NCI-H2029 treated with DMSO at 0.1 percent for 48 hours (cell line): ENCODE results near the gene INPP5A.
"Not testable (repeated sequence)": the region's sequence is repeated elsewhere in the genome, so short reads cannot be mapped to it uniquely, and the experiment has no call there.

Experiments
- DNase-seq: peaks from one replicate; lab custom pipeline; 2025; lab: John Stamatoyannopoulos, UW

Gene INPP5A

DNA sequence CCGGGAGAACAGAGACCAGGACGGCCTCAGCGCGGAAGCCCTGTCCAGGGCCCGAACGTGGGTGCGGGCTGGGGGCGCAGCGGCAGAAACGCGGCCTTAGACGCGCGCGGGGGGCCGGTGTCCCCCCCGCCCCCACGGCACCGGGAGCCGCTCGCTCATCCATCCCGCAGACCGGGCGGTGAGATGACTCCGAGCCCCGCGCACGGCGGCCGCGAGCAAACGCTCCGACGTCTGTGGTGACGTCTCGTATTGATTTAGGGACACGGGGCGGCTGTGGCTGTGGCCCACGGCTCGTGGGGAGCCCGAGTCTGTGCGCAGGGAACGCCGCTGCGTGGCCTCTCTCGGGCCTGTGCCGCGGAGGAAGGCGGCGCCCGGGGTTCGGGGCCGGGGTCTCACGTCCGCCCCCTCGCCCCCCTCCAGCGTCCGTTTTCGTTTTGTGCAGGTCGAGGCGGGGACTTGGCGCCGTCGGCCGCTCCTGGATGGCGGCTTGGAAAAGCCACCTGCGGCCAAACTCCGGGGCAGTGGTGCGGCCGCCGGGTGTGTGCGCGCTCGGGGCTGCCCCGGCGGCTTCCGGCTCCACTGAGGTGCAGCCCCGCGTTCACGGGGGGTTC is 249.4 kb downstream of the INPP5A start:
- DNase-seq: no peak

DNA sequence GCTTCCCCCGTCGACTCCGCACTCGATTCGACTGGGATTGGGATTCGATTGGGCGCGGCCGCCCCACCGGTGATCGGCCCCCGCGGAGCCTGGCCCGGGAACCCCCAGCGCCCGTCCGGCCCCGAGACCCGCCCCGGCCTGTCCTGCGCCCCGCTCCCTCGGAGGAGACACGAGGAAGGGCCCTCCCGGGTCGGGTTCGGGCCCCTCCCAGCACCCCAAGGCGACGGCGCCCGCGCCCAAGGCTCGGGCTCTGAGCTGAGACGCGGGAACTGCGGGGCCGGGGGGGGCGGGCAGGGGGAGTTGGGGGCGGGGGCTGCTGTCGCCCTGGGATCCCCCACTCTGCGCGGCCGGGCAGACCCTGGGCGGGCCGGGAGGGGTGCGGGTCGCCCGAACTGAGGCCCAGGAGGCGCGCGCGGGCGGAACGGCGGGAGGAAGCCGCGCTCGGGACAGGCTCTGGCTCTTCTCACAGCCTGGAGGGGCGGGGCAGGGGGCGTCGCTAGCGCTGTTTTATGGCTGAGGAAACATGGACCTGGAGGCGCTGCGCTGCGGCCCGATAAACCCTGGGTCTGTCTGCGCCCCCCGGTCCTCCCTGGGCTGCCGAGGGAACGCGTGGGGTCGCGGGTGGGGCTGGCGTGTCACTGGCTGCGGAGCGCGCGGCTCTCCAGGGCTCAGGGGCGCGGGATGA is 250.1 kb downstream of the INPP5A start:
- DNase-seq: no peak

DNA sequence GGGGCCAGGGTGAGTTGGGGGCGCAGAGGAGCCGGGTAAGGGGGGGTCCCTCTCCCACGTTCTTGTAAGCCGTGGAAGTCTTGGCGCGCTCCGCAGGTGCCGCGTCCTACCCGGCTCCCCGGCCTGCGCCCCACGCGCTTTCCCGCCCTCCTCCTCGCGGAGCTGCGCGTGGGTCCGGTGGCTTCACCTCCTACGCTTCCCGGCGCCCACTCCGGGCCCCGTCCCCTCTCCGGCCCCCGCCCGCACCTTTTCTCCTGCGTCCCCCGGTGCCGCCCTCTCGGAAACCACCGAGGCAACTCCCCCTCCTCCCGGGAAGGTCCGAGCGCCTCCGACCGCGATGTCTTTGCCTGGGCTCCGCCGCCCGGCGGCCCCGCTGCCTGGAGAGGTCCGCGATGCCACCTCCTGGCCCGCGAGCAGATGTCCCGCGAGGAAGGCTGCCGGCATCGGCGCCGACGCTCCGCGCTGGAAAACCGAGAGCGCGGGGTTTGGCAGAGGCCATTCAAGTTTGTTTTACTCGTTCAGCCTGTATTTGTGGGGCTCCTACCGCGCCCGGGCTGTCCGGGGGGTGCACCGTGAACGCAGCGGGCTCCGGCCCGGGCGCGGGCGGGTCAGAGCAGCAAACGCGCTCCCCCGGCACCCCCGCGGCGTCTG is 250.7 kb downstream of the INPP5A start:
- no peak for DNase-seq

DNA sequence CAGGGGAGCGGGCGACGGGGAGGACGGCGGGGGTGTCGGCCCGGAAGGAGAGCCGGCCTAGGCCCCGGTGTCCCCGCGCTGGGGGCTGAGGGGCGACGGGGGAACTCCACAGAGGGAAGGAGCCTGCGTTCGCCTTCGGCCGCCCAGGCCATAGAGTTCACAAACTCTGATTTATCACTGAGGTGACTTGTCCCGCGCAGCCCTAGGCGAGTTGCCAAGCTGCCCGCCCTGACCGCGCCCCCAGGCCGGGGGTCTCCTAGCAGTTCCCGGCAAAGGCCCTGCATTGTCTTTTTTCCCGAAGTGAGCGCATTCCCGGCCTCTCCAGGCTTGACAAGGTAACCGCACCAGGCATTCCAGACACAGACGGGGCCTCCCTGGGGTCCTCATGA is 251.2 kb downstream of the INPP5A start:
- DNase-seq: no peak

DNA sequence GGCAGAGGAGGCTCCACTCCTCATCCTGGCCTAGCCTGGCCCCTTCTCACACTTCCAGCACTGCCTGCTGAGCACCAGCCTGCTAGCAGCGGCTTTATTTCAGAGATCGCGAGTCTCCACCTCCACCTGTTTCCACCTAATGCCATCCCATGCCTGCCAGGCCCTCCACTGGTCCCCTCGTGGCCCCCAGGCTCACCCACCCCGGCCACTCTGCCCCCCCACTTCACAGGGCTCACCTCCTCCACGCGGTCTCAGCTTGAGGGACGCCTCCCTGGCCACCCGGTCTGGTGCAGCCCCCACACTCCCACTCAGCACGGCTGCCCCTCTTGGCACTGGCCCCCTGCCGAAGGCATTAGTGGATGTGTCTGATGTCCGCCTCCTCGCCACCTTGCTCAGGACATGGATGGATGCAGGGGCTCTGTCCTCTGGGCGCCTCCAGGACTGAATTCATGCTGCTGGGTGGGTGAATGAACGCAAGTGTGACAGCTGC is 252.1 kb downstream of the INPP5A start:
- no peak for DNase-seq

DNA sequence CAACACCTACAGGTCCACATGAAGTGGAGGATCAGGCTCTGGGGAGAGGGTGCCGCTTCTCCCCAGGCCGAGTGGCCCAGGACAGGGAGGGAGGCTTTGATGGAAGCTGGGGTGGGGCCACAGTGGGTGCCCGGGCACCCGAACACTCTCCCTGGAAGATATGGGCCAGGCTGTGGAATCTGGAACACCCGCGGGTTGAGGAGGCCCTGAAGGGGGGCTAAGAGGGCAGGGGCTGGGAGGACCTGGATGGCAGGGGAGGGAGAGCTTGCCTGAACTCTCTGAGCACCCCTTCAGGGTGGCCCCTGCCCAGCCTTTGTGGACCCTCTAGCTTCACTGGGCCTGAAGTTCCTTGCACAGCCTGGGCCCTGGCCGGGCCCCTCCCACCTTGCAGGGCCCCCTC is 252.9 kb downstream of the INPP5A start:
- DNase-seq: no peak

DNA sequence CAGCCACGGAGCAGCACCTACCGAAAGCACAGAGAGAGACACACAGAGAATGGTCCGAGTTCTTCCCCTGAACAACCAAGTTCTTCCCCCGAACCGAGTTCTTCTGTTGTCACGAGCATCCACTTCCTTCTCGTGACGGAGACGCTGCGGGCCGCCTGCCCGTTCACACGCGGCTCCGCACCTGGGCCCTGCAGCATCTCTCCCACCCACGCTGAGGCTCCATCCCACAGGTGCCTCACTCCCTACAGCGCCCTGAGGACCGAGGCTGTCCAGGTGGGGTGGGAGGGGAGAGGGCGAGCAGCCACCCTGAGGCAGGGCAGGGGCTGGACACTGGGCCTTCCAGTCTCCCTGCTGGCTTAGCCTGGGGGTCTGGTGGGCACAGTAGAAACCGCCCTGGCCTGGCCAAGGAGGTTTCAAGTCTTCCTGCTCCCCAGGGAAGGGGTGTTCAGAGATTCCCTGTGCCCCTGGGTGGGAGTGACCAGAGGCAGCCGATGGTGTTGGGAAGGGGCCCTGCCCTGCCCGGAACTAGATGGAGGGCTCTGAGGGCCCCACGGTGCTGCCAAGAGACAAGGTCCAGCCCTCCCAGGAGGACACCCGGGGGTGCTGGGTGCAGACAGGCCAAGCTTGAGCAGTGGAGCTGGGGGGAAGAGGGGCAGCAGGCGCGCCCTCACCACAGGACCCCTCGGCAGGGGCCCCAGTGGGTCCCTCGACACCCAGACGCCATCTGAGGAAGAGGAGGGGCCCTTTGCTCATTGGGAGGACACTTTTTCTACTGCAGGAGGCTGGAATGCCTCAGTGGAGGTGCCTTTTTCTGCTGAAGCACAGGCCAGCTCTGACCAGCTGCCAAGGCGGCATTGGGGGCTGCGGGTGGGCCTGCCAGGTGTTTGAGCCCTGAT is 253.6 kb downstream of the INPP5A start:
- no peak for DNase-seq

DNA sequence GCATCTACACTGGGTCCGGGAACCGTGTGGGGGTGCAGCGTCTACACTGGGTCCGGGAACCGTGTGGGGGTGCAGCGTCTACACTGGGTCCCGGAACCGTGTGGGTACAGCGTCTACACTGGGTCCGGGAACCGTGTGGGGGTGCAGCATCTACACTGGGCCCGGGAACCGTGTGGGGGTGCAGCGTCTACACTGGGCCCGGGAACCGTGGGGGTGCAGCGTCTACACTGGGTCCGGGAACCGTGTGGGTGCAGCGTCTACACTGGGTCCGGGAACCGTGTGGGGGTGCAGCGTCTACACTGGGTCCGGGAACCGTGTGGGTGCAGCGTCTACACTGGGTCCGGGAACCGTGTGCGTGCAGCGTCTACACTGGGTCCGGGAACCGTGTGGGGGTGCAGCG is 254.5 kb downstream of the INPP5A start:
- not testable (repeated sequence) for DNase-seq

DNA sequence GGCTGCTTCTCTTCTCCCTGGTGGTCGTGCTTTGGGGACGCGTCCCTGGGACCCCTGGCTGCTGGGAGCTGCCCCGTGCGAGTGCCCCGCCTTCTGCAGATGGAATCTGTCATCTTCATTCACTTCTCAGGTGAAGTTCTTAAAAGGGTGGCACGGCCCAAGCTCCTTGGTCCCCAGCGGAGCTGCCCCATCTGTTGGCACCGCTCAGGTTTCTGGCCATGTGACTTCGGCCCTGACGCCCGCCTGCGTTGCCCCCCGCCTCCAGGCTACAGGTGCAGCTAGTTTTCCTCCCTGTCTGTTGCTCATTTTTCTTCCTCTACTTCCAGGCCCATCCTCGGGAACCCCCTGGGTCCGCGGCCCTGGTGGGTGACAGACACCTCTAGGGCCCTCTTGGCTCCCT is 255.2 kb downstream of the INPP5A start:
- no peak for DNase-seq

DNA sequence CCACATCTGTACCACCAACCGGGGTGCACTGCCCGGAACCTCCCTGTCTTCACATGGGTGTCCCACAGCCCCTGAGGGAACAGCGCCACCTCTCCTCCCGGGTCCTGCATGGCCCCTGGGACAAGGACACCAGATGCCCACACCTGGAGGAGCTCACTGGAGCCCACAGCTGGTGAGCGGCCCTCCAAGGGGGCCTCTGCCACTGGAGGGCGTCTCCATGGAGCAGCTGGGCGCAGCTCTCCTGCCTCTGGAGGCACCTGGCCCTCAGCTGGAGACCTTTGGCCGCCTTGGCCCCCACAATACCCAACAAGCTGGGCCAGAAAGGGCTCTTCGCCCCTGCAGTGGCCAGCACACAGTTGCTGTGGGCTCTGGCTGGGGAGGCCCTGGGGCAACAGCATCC is 255.6 kb downstream of the INPP5A start:
- no peak for DNase-seq

DNA sequence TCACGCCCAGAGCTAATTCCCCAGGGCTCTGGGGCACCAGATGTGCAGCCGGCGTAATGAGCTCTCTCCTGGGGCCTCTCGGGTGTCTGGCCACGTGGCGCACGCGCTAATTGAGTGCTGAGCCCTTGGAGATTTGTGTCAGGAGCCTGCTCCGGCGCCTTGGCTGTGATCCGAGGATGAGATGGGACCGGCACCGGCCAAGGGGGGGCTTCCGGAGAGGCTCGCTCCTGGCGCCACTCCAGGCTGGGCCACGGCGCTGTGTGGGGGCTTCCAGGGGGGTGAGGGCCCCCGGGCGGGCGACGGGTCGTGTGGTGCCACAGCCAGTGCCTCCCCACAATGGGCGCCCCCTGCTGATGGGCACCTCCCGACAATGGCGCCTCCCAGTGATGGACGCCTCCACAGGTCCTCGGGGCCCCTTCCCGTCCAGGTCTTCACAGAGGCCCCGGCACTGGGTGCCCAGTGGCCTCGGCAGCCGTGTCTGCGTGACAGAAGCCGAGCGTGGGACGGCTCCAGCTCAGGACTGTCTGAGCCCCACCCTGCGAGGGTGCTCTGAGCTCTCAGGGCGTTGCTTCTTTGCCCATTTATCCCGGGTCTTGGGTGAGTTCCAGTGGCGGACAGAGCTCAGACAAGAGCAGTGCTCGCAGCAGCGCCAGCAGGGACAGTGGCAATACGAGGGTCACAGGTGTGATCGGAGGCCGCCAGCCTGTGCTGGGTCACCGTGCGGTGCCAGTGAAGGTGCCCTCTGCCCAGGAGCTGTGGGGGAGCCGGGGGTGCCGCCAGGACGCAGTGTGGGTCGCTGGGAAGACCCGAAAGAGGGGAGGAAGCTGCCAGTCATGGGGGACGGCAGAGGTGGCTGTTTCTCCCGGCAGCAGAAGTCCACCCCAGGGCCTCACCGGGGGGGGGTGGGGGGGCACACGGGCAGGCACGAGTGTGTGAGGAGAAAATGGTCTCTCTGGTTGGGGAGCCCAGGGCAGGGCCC is 256.6 kb downstream of the INPP5A start:
- DNase-seq: no peak

DNA sequence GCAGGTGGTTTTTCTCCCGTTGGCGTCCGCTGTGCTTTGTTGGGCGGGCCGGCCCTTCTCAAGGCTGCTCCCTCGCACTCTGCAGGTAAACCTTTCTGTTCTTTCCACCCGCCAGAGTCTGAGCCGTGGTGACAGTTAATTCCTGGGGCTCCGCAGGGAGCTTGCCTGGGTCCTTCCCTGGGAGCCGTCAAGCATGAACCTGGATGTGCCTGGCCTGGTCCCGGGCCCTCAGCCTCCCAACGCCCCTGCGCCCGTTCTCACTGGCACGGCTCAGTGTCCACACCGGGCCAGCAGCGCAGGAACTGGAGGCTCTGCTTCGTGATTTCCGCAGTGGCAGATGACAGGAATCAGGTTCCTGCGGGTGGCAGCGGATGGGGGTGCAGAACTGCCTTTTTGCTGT is 259.3 kb downstream of the INPP5A start:
- no peak for DNase-seq

DNA sequence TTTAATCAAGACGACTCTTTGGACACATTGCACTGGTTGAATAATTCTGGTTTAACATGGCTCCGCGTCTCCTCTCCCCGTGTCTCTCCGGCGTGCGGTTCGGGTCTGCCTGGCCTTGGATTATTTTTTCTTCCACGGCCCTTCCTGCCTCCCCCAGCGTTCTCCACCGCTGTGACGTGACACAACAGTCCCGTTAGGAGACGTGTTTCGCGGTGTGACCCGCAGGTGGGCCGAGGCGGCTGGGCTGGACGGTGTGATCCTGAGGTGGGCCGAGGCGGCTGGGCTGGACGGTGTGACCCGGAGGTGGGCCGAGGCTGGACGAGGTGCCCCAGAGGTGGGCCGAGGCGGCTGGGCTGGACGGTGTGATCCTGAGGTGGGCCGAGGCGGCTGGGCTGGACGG is 260.4 kb downstream of the INPP5A start:
- not testable (repeated sequence) for DNase-seq

DNA sequence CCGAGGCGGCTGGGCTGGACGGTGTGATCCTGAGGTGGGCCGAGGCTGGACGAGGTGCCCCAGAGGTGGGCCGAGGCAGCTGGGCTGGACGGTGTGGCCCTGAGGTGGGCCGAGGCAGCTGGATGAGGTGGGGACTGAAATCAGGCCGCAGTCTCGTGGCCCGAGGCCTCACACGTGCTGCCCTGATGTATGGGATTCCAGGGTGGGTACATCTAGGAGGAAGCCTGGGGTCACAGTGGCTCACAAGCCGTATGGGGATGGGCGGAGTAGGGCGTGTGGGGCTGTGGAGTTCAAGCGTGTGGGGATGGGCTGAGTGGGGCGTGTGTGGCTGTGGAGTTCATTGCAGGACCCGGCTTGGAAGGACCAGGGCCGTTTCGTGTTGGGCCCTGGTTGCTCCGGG is 260.8 kb downstream of the INPP5A start:
- DNase-seq: no peak

DNA sequence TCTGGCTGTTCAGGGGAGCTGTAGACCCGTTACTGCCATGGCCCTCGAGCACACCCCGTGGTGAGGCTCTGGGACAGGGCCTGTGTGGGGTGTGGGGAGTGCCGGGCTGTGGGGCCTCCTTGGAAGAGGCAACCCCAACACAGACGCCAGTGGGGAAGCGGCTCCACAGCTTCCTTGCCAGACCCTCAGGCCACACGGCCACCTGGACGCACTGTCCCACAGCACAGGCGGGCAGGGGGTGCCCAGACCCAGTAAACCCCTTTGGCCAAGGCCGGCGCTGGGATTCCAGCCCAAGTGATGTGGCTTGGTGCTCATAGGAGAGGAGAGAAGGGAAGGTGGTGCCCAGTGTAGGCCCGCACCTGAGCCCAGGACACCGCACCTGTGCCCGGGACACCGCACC is 261.3 kb downstream of the INPP5A start:
- DNase-seq: no peak

DNA sequence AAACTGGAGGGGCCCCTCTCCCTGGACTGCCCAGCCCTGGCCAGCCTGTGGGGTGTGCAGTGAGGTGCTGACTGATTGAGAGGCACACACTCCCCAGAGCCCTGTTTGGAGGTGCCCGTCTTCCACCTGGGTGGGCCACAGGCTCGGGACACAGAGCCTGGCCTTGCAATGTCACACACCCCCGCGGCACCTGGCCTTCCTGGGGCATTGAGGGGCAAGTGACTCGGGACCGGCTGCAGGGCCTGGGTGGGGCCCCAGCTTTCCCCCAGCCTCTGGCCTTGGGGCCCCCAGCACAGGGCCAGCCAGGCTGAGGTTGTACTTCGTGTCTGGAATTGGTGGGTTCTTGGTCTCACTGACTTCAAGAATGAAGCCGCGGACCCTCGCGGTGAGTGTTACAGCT is 262.3 kb downstream of the INPP5A start:
- no peak for DNase-seq

DNA sequence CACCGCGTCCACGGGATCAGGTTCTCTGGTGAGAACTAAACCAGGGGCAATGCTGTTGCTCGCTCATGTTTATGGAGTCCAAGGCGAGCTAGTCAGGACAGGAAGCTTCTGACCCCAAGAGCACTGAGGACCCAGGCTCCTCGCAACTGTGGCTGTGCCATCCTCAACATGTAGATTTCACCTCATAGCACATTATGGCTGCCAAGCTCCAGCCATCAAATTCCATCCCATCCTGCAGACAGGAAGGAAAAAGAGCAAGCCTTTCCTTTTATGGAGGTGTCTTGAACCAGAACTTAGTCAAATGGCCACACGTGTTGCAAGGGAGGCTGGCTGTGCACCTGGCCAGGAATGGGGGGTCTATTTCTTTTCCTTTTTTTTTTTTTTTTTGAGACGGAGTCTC is 264.5 kb downstream of the INPP5A start:
- DNase-seq: no peak

DNA sequence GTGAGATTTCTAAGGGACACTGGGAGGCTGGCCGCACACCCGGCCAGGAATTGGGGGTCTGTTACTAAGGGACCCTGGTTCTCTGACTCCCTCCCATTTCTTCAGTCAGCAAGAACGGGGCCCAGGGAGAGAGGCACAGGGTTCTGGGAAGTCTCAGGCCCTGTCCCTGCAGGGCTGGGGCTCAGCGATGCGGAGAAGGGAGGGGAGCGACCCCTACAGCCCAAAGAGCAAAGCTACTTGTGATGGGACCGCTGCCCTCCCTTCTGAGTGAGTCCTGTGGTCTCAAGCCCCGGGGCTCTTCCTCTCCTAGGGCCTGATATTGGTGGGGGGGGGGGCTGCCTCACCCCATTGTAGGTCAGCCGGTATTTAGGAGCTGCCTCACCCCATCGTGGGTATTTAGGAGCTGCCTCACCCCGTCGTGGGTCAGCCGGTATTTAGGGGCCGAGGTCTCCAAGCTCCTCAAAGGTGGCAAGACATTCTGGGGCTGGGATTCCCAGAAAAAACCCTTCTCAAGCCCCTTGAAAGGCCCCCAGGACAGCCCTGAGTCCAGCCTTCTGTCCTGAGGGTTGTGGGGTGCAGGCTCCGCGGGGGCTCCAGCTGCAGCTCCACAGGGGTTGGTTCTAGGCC is 265.2 kb downstream of the INPP5A start:
- no peak for DNase-seq

DNA sequence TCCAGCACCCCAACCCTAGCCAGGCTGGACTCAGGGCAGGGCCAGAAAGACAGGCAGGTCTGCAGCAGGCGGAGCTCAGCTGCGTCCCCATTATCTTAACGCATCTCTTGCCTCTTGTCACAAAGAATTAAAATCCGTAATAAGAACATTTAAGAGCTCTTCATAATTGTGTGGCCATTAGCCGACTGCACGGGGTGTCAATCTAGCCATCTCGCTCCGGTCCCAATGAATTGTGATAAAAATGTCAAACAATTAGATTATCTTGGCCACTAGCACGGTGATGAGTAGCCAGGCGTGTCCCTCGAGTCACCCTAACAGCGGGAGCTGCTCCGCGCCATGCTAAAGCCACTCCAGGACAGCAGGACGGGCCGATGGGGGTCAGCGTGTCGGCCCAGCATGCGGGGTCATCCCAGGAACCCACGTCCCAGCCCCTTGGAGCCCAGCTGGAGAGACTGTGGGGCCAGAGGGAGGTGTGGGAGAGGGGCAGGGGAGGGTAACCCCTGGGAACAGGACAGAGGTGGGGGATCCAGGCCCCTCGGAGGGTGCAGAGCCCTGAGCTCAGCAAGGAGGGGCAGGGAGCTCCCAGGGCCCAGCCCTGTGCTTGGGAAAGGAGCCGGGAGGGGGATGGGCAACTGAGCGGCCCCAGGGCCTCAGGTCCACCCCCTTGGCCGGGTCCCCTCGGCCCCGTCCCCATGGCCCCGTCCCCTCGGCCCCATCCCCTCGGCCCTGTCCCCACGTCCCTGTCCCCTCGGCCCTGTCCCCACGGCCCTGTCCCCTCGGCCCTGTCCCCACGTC is 266.0 kb downstream of the INPP5A start:
- DNase-seq: no peak

DNA sequence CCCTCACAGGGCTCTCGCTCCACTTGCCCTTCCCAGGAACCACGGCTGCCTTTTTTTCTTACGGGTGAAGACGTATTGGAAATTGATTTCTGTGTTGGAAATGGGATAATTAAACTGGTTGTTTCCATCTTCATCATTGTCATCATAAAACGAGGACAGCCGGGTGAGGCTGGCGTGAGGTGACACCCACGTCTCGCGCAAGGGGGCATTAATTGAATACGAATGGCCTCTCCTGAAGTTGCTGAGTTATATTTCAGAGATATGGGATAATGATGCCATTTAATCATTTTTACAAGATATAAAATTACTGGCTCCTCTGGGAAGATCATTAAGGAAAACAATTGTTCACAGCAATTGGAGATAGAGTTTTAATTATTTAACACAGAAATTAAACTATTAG is 266.7 kb downstream of the INPP5A start:
- no peak for DNase-seq
